ENCODE results near the gene ZNF22.

DNA sequence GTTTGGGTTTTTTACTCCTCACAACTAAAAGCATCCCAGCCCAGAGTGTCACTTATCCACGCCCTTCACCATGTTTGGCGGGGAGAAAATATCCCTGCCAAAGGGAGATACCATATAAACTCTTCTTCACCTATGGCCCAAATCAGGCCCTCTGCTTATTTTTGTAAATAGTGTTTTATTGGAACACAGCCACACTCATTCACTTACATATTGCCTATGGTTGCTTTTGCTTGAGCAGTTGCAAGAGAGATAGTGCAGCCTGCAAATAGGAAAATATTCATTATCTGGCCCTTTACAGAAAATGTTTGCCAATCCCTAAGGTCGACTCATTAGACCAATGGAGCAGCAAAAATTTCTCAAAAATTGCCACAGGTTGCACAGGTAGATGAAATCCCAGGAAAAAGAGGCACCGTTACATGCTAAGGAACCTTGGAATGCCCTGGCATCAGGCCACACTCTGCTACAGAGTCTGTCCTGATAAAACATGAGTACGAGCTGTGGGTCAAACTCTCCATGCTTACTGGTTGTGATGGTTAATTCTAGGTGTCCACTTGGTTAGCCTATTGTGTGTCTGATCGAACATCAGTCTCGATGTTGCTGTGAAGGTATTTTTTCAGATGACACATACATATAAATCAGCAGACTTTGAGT is 49.0 kb upstream of the ZNF22 start:
- TF ChIP-seq, protein P1, sequence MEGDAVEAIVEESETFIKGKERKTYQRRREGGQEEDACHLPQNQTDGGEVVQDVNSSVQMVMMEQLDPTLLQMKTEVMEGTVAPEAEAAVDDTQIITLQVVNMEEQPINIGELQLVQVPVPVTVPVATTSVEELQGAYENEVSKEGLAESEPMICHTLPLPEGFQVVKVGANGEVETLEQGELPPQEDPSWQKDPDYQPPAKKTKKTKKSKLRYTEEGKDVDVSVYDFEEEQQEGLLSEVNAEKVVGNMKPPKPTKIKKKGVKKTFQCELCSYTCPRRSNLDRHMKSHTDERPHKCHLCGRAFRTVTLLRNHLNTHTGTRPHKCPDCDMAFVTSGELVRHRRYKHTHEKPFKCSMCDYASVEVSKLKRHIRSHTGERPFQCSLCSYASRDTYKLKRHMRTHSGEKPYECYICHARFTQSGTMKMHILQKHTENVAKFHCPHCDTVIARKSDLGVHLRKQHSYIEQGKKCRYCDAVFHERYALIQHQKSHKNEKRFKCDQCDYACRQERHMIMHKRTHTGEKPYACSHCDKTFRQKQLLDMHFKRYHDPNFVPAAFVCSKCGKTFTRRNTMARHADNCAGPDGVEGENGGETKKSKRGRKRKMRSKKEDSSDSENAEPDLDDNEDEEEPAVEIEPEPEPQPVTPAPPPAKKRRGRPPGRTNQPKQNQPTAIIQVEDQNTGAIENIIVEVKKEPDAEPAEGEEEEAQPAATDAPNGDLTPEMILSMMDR (IDR thresholded peaks at IDR 0.05 in 2 of 3, conservative IDR thresholded peaks at IDR 0.05 in 1 of 3; ENCODE audit: borderline replicate concordance in 1 of 3, insufficient read depth in 1 of 3, low read depth in 2 of 3, low read length in 2 of 3), result no peak
- TF ChIP-seq CBX3 (IDR thresholded peaks at IDR 0.05; ENCODE audit: low read depth), result no peak
- no peak for TF ChIP-seq EZH2 (IDR thresholded peaks at IDR 0.05)
- TF ChIP-seq, protein P2, sequence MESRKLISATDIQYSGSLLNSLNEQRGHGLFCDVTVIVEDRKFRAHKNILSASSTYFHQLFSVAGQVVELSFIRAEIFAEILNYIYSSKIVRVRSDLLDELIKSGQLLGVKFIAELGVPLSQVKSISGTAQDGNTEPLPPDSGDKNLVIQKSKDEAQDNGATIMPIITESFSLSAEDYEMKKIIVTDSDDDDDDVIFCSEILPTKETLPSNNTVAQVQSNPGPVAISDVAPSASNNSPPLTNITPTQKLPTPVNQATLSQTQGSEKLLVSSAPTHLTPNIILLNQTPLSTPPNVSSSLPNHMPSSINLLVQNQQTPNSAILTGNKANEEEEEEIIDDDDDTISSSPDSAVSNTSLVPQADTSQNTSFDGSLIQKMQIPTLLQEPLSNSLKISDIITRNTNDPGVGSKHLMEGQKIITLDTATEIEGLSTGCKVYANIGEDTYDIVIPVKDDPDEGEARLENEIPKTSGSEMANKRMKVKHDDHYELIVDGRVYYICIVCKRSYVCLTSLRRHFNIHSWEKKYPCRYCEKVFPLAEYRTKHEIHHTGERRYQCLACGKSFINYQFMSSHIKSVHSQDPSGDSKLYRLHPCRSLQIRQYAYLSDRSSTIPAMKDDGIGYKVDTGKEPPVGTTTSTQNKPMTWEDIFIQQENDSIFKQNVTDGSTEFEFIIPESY (IDR thresholded peaks at IDR 0.05; ENCODE audit: extremely low read depth, insufficient replicate concordance, low read length), result no peak
- TF ChIP-seq, protein P3, sequence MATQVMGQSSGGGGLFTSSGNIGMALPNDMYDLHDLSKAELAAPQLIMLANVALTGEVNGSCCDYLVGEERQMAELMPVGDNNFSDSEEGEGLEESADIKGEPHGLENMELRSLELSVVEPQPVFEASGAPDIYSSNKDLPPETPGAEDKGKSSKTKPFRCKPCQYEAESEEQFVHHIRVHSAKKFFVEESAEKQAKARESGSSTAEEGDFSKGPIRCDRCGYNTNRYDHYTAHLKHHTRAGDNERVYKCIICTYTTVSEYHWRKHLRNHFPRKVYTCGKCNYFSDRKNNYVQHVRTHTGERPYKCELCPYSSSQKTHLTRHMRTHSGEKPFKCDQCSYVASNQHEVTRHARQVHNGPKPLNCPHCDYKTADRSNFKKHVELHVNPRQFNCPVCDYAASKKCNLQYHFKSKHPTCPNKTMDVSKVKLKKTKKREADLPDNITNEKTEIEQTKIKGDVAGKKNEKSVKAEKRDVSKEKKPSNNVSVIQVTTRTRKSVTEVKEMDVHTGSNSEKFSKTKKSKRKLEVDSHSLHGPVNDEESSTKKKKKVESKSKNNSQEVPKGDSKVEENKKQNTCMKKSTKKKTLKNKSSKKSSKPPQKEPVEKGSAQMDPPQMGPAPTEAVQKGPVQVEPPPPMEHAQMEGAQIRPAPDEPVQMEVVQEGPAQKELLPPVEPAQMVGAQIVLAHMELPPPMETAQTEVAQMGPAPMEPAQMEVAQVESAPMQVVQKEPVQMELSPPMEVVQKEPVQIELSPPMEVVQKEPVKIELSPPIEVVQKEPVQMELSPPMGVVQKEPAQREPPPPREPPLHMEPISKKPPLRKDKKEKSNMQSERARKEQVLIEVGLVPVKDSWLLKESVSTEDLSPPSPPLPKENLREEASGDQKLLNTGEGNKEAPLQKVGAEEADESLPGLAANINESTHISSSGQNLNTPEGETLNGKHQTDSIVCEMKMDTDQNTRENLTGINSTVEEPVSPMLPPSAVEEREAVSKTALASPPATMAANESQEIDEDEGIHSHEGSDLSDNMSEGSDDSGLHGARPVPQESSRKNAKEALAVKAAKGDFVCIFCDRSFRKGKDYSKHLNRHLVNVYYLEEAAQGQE (IDR thresholded peaks at IDR 0.05; ENCODE audit: low read depth), result no peak
